ENCODE data around the gene PITPNM2. TPM values are rescaled to one million over a fixed set of nuclear protein-coding genes. Genes with fewer than 3 reads are reported as not detected.

PITPNM2 gene
- total RNA-seq, 1 experiment from 2014 or later, result 15.2 TPM

DNA sequence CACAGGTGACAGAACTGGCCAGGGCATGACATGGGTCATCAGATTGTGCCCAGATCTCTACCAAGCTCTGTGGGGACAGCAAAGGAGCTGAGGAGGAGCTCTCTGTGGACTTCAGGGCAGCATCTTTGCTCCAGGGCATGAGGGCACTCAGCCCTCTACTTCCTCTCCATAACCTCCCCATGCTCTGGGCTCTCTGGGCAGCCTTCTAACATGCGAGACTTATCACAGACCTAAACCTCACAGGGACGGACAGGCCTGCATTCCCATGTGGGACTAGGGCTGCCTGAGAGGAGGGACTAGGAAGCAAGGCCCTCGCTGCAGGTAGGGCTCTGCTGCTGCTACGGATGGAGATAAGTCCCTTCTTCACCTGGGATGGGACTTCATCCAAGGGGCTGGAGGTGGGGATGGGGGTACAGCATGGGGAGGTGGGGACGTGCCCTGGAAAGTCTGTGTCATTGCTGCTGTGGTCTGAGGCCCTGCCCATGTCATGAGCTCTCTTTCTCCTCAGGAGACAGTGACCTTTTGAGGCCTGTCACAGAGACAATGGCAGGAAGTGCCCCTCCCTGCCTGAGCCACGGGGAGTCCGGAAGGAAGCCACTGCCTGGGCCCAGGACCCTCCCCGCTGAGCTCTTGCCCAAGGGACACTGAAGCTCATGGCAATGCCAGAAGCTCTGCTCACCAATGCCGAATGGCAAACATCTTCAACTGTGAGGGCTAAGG lies 44.1 kb downstream of the PITPNM2 start:
- POLR2A ChIA-PET, result no interaction called here
- Histone ChIP-seq H4K20me1 (ENCODE audit: insufficient read depth) (no peaks in the 10 kb centered on the region), H3K9ac (ENCODE audit: low read length) (no peak overlapping the region; the same call in 1 of the 2 replicates), H3K4me2 (ENCODE audit: low read length) (peak overlapping the region; percentile 33), H3K4me1 (ENCODE audit: control insufficient read depth in 1 of 2, insufficient read depth in 2 of 2, low read length in 2 of 2) (peaks cover 8 to 36% of the 10 kb centered on the region in 2 experiments), H3K9me2 (ENCODE audit: insufficient read depth) (no peaks in the 10 kb centered on the region), H2AFZ (ENCODE audit: low read depth, low read length, poor library complexity, severe bottlenecking) (no peak overlapping the region), H3K4me3 (replicated peaks in 1 of 2; ENCODE audit: low read depth in 1 of 2, low read length in 2 of 2) (no peak overlapping the region), H3K27me3 (ENCODE audit: insufficient read depth, low read length) (no peaks in the 10 kb centered on the region), H3K79me2 (ENCODE audit: insufficient read depth, low read length) (no peaks in the 10 kb centered on the region), H3K36me3 (ENCODE audit: control insufficient read depth in 1 of 2, insufficient read depth in 2 of 2, low read length in 2 of 2) (no peaks in the 10 kb centered on the region), H3K9me3 (ENCODE audit: control insufficient read depth in 1 of 2, insufficient read depth in 1 of 2, low read depth in 1 of 2, low read length in 2 of 2) (no peaks in the 10 kb centered on the region), H3K27ac (ENCODE audit: low read depth, low read length) (no peak overlapping the region; the same call in 1 of the 2 replicates)
- CTCF ChIA-PET, result no interaction called here
- RAD21 ChIA-PET (ENCODE audit: low non-redundant PET in 1 of 2, low total read pairs in 2 of 2, uncharacterized antibody in 2 of 2, unreplicated experiment in 2 of 2), result no interaction called here
- TF ChIP-seq POLR2AphosphoS5 (IDR thresholded peaks at IDR 0.05; ENCODE audit: low read depth, low read length), result no peak
- no peak for TF ChIP-seq FOSL1 (IDR thresholded peaks at IDR 0.05; ENCODE audit: low read depth)
- TF ChIP-seq EZH2phosphoT487 (IDR thresholded peaks at IDR 0.05; ENCODE audit: borderline replicate concordance), result no peak
- TF ChIP-seq ELF1 (IDR thresholded peaks at IDR 0.05; ENCODE audit: borderline replicate concordance, low read depth), result no peak
- TF ChIP-seq, protein P1, sequence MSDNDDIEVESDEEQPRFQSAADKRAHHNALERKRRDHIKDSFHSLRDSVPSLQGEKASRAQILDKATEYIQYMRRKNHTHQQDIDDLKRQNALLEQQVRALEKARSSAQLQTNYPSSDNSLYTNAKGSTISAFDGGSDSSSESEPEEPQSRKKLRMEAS (IDR thresholded peaks at IDR 0.05), result no peak
- TF ChIP-seq SP1 (IDR thresholded peaks at IDR 0.05; ENCODE audit: low read depth), result peak; percentile 39; the same call in 1 of the 2 replicates
- TF ChIP-seq, protein P2, sequence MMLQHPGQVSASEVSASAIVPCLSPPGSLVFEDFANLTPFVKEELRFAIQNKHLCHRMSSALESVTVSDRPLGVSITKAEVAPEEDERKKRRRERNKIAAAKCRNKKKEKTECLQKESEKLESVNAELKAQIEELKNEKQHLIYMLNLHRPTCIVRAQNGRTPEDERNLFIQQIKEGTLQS (IDR thresholded peaks at IDR 0.05), result no peak
- TF ChIP-seq, protein P3, sequence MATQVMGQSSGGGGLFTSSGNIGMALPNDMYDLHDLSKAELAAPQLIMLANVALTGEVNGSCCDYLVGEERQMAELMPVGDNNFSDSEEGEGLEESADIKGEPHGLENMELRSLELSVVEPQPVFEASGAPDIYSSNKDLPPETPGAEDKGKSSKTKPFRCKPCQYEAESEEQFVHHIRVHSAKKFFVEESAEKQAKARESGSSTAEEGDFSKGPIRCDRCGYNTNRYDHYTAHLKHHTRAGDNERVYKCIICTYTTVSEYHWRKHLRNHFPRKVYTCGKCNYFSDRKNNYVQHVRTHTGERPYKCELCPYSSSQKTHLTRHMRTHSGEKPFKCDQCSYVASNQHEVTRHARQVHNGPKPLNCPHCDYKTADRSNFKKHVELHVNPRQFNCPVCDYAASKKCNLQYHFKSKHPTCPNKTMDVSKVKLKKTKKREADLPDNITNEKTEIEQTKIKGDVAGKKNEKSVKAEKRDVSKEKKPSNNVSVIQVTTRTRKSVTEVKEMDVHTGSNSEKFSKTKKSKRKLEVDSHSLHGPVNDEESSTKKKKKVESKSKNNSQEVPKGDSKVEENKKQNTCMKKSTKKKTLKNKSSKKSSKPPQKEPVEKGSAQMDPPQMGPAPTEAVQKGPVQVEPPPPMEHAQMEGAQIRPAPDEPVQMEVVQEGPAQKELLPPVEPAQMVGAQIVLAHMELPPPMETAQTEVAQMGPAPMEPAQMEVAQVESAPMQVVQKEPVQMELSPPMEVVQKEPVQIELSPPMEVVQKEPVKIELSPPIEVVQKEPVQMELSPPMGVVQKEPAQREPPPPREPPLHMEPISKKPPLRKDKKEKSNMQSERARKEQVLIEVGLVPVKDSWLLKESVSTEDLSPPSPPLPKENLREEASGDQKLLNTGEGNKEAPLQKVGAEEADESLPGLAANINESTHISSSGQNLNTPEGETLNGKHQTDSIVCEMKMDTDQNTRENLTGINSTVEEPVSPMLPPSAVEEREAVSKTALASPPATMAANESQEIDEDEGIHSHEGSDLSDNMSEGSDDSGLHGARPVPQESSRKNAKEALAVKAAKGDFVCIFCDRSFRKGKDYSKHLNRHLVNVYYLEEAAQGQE (IDR thresholded peaks at IDR 0.05; ENCODE audit: low read depth), result no peak
- ATAC-seq (peak; percentile 58; the same call in 1 of the 2 replicates), DNase-seq (ENCODE audit: low read depth, low spot score) (no peak)
- intact Hi-C loops (cut with micrococcal nuclease), result no loop called here
- BruUV-seq (replicated peaks), result no TSS peak

All from HCT116 (cell line).